Right kidney (tissue), 1 donor: ENCODE results near the gene CHI3L1.

Source experiments
- DNase-seq: peaks from one replicate; pipeline ENCODE4 v3.0.0-alpha.2; 2016

The CHI3L1 gene

GRCh38 chr1:203150511-203151297, 35.8 kb downstream of the CHI3L1 start:
- DNase-seq: no peak

GRCh38 chr1:203149188-203149840, 37.2 kb downstream of the CHI3L1 start:
- DNase-seq: no peak

- no peak for DNase-seq
Measured at GRCh38 chr1:203148579-203148978, 37.9 kb downstream of the CHI3L1 start.

- DNase-seq: no peak
Measured at GRCh38 chr1:203148127-203148526, 38.4 kb downstream of the CHI3L1 start.

- no peak for DNase-seq
Measured at GRCh38 chr1:203147376-203147775, 39.1 kb downstream of the CHI3L1 start.

GRCh38 chr1:203146537-203146936, 40.0 kb downstream of the CHI3L1 start:
- DNase-seq: no peak

- no peak for DNase-seq
Measured at GRCh38 chr1:203146042-203146369, 40.5 kb downstream of the CHI3L1 start.

- no peak for DNase-seq
Measured at GRCh38 chr1:203145321-203146041, 41.0 kb downstream of the CHI3L1 start.

GRCh38 chr1:203144661-203145060, 41.8 kb downstream of the CHI3L1 start:
- no peak for DNase-seq

GRCh38 chr1:203143641-203144040, 42.9 kb downstream of the CHI3L1 start:
- no peak for DNase-seq

GRCh38 chr1:203142684-203143408, 43.7 kb downstream of the CHI3L1 start:
- DNase-seq: no peak

- DNase-seq: no peak
Measured at GRCh38 chr1:203142124-203142523, 44.4 kb downstream of the CHI3L1 start.

- no peak for DNase-seq
Measured at GRCh38 chr1:203140743-203141520, 45.6 kb downstream of the CHI3L1 start.

- no peak for DNase-seq
Measured at GRCh38 chr1:203139976-203140475, 46.5 kb downstream of the CHI3L1 start.

GRCh38 chr1:203138066-203138465, 48.4 kb downstream of the CHI3L1 start:
- no peak for DNase-seq

GRCh38 chr1:203137324-203137723, 49.2 kb downstream of the CHI3L1 start:
- DNase-seq: no peak

GRCh38 chr1:203136409-203137042, 50.0 kb downstream of the CHI3L1 start:
- DNase-seq: no peak

- DNase-seq: no peak
Measured at GRCh38 chr1:203135636-203136305, 50.7 kb downstream of the CHI3L1 start.

GRCh38 chr1:203133970-203134725, 52.4 kb downstream of the CHI3L1 start:
- no peak for DNase-seq
